Psoas muscle (tissue), 8 donors: ENCODE measurements around the gene CACNA1C. TPM values are rescaled to one million over a fixed set of nuclear protein-coding genes. Genes with fewer than 3 reads are reported as not detected.

Source experiments
- ATAC-seq, 4 donors: fragments of 200-7000 bp; cut with Tn5 transposase; one replicate each; pipeline ENCODE4 v1.9.1; 2020; ENCODE audit warnings: moderate library complexity in 3 of 4, mild to moderate bottlenecking in 2 of 4
- DNase-seq, 2 donors: peaks; one replicate each; pipeline ENCODE4 v3.0.0-alpha.2; 2020
- H3K27ac ChIP-seq: fragments of 200-600 bp; one replicate; pipeline ENCODE4 v1.8.0; 2022
- H3K27me3 ChIP-seq, 3 donors: fragments of 200-600 bp in 1 of 3; one replicate each; pipeline versions ENCODE4 v1.6.1 to v1.8.0; 2013 to 2022; ENCODE audit warnings: low read length in 2 of 3, mild to moderate bottlenecking in 2 of 3, moderate library complexity in 1 of 3; ENCODE audit not compliant: insufficient read depth in 3 of 3
- H3K36me3 ChIP-seq, 2 donors: fragments of 200-600 bp in 1 of 2; one replicate each; pipeline versions ENCODE4 v1.6.1 to v1.8.0; 2013 to 2022; ENCODE audit warnings: low read depth in 1 of 2, mild to moderate bottlenecking in 1 of 2, moderate library complexity in 1 of 2; ENCODE audit not compliant: insufficient read depth in 1 of 2
- H3K4me1 ChIP-seq: fragments of 200-600 bp; one replicate; pipeline ENCODE4 v1.8.0; 2022
- H3K4me3 ChIP-seq: fragments of 200-600 bp; one replicate; pipeline ENCODE4 v1.8.0; 2022; ENCODE audit warnings: mild to moderate bottlenecking
- H3K9me3 ChIP-seq: fragments of 200-600 bp; one replicate; pipeline ENCODE4 v1.8.0; 2022
- WGBS, 3 donors: extraction: QIAGEN DNeasy Blood & Tissue Kit; methylation state at CpG; one replicate each; pipeline versions ENCODE4 v1.1.6 to v1.1.7; 2013; 5-methylcytosine and 5-hydroxymethylcytosine counted together
- intact Hi-C, 2 donors: fragments of 100-400 bp; cut with DNase I; formaldehyde crosslinking; loops; one replicate each; pipeline versions ENCODE4 v1.11.0 to v1.14.2; 2022
- polyA plus RNA-seq, 3 donors: library from polyadenylated mRNA; stranded (reverse); fragments of 200-250 nt; gene quantifications; one replicate each; pipeline ENCODE4 v1.2.3, GENCODE V29; 2013
- total RNA-seq, 4 donors: library from RNA; stranded (reverse); fragmentation: NEBNext Ultra II Directional in 2 of 4; extraction: Animal tissue kit (Norgen Biotek cat#: 25700) in 2 of 4; gene quantifications; one replicate each; pipeline versions ENCODE4 v1.2.1 to v1.2.4, GENCODE V29; 2021 to 2023
- TF ChIP-seq, protein P1 (sequence below): fragments of 200-600 bp; IDR thresholded peaks from one replicate; pipeline ENCODE4 v1.8.0; 2022; ENCODE audit warnings: antibody characterized with exemption
- donor health status: healthy with polysubstance abuse.
- donor health status: DM: no; HTN: no; CAD: no; lungs with moderate emphysema.
- donor health status: Bipolar disorder and iron deficiency.
- donor health status: healthy.
- donor health status: DM: yes; HTN: yes; CAD: no.
- donor health status: DM: no; HTN: no; CAD: no.
- donor health status: DM: no; HTN: no; CAD: no.
- donor health status: DM: yes; HTN: yes; CAD: no.

CACNA1C gene
- total and polyA plus RNA-seq, 7 donors = 0.26 to 2.9 (median 0.95) TPM

DNA sequence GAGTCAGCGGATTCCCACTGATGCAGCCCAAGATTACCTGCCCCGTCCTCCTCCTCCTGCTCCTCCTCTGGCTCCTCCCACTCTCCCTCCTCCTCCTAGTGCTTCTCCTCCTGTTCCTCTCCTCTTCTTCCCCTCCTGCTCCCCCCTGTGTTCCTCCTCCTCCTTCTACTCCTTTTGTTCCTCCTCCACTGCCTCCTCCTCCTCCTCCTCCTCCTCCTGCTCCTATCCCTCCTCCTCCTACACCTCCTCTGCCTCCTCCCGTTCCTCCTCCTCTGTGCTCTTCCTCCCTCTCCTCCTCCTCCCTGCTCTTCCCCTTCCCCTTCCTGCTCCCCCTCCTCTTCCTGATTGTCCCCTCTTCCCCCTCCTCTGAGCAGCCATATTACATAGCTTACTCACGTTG lies 141.3 kb downstream of the CACNA1C start:
- Histone ChIP-seq H3K4me1 (no peaks in the 10 kb centered on the region), H3K27ac (no peak overlapping the region), H3K36me3 (no peaks in the 10 kb centered on the region), H3K27me3 (peaks cover 0 to 10% (median 0%) of the 10 kb centered on the region in 3 donors), H3K9me3 (no peaks in the 10 kb centered on the region), H3K4me3 (no peak overlapping the region)
- DNase-seq = no peak
- 46 to 52% (median 47%) methylated on average over 4 of the region's 4 CpGs for WGBS, 3 donors
- TF ChIP-seq, protein P1, sequence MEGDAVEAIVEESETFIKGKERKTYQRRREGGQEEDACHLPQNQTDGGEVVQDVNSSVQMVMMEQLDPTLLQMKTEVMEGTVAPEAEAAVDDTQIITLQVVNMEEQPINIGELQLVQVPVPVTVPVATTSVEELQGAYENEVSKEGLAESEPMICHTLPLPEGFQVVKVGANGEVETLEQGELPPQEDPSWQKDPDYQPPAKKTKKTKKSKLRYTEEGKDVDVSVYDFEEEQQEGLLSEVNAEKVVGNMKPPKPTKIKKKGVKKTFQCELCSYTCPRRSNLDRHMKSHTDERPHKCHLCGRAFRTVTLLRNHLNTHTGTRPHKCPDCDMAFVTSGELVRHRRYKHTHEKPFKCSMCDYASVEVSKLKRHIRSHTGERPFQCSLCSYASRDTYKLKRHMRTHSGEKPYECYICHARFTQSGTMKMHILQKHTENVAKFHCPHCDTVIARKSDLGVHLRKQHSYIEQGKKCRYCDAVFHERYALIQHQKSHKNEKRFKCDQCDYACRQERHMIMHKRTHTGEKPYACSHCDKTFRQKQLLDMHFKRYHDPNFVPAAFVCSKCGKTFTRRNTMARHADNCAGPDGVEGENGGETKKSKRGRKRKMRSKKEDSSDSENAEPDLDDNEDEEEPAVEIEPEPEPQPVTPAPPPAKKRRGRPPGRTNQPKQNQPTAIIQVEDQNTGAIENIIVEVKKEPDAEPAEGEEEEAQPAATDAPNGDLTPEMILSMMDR = no peak
- intact Hi-C loops = no loop called here
- no peak for ATAC-seq

DNA sequence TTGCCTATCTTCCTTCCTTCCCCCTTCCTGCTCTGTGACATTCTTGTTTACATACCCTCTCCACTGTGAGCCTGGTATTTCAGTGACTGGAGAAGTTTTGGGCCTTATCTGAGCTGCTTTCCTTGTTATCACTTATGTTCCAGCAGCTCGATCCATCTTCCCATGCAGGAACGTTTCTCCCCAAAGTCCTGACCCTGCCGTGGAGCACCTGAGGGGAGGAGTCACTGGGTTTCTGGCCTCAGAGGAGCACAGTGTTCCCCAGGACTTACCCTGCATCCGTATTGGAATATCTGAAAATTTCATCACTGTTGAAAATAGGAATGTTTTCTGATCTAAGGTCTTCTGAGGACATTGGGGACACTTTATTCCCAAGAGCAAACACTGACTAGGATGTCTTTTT lies 141.8 kb downstream of the CACNA1C start:
- Histone ChIP-seq H3K9me3 (no peaks in the 10 kb centered on the region), H3K4me3 (no peak overlapping the region), H3K27me3 (peaks cover 0 to 10% (median 0%) of the 10 kb centered on the region in 3 donors), H3K4me1 (no peaks in the 10 kb centered on the region), H3K27ac (no peak overlapping the region), H3K36me3 (no peaks in the 10 kb centered on the region)
- intact Hi-C loops = no loop called here
- WGBS, 3 donors = 33 to 61% (median 57%) methylated on average over 4 of the region's 4 CpGs
- ATAC-seq (no peak), DNase-seq (no peak)
- TF ChIP-seq, protein P1 = no peak

DNA sequence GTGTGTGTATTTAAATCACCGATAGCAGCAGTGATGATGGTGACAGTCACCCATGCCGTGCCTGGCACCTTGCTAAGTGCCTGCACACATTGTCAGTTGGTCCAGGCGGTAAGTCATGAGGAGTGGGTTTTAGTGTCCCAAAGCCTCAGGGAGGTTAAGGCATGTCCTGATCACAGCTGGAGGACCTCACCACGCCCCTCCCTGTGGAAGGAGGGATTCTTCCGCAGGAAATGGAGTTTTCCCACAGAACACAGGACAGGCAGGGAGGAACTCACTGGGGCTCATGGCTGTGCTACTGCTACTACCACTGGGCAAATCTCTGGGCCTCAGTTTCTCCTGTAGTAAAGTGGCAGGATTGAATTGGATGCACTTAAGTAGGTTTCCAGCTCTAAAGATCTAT lies 142.3 kb downstream of the CACNA1C start:
- no peak overlapping the region for H3K27ac ChIP-seq
- TF ChIP-seq, protein P1 = no peak
- 54 to 65% (median 64%) methylated on average over 5 of the region's 5 CpGs for WGBS, 3 donors
- ATAC-seq = no peak
- no peaks in the 10 kb centered on the region for H3K36me3 ChIP-seq
- H3K9me3 ChIP-seq = no peaks in the 10 kb centered on the region
- no peak overlapping the region for H3K4me3 ChIP-seq
- DNase-seq = no peak
- intact Hi-C loops = no loop called here
- no peaks in the 10 kb centered on the region for H3K4me1 ChIP-seq
- H3K27me3 ChIP-seq = peaks cover 0 to 10% (median 0%) of the 10 kb centered on the region in 3 donors

DNA sequence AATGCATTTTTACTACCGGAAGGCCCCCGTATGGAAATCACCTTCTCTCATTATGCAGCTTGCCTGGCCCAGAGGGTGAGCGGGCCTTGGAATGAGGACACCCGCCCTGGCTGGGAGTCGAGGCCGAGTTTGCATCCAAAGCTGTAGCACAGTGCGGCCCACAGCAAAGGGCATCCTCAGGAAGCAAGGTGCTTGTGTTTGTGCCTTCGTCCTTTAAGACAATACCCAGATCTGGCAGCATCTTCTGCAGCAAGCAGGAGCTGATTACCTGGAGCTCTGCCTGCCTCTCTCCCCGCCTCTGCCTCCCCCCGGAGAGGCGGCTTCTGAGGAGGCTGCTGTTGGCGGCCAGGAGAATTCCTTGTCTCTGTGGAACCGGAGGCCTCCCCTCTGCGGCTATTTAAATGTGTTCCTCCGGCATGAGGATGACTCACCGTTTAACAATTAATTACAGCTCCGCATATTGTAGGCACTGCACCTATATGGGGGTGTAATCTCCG lies 145.3 kb downstream of the CACNA1C start:
- no peaks in the 10 kb centered on the region for H3K36me3 ChIP-seq
- H3K9me3 ChIP-seq = no peaks in the 10 kb centered on the region
- H3K27ac ChIP-seq = no peak overlapping the region
- WGBS, 3 donors = 51 to 57% (median 53%) methylated on average over 18 of the region's 18 CpGs
- DNase-seq (no peak), ATAC-seq (no peak)
- intact Hi-C loops = no loop called here
- H3K4me1 ChIP-seq = no peaks in the 10 kb centered on the region
- H3K4me3 ChIP-seq = no peak overlapping the region
- peaks cover 0 to 10% (median 0%) of the 10 kb centered on the region in 3 donors for H3K27me3 ChIP-seq
- TF ChIP-seq, protein P1 = no peak

DNA sequence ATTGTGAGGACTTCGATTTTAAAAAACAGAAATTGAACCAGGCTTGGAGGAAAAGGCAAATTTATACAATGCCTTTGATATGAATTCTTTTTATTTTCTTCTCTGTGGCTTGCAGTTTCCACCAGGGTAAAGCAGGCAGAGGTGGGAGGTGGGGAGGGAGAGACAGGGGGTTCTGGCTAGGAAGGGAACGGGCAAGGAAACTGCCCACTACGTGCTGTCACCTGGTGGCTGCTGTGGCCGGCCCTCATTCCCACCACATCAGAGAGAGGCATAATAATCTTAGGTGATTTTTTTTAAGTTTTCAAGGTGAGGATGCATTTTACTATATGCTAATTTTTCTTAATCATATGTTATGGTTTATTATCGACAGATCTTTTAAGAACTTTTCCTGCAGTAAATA lies 145.8 kb downstream of the CACNA1C start:
- Histone ChIP-seq H3K27me3 (peaks cover 0 to 10% (median 0%) of the 10 kb centered on the region in 3 donors), H3K27ac (no peak overlapping the region), H3K4me1 (no peaks in the 10 kb centered on the region), H3K4me3 (no peak overlapping the region), H3K9me3 (no peaks in the 10 kb centered on the region), H3K36me3 (no peaks in the 10 kb centered on the region)
- ATAC-seq = no peak
- intact Hi-C loops = no loop called here
- no peak for DNase-seq
- WGBS, 3 donors = 74 to 79% (median 77%) methylated on average over 5 of the region's 5 CpGs
- TF ChIP-seq, protein P1 = no peak
